GM13976 (cell line): Measurements from ENCODE around the gene SAMD8.

Source experiments
- DNase-seq: peaks from one replicate; pipeline ENCODE4 v3.0.0; 2012; ENCODE audit warnings: low spot score
- CTCF ChIP-seq: IDR thresholded peaks from 2 replicates; pipeline ENCODE4 v1.5.1; 2012; ENCODE audit warnings: borderline replicate concordance, mild to moderate bottlenecking; ENCODE audit not compliant: insufficient read depth; ENCODE audit errors: extremely low read depth, missing control alignments, control extremely low read depth
- in situ Hi-C: fragments of 300-500 bp; cut with MboI; formaldehyde crosslinking; loops from one replicate; pipeline ENCODE4 v1.12.0; 2022; ENCODE audit warnings: low sequenced_read_pairs, mixed read lengths, inconsistent platforms; ENCODE audit not compliant: unreplicated experiment

Gene SAMD8

GRCh38 chr10:75146780-75147179, 35.3 kb downstream of the SAMD8 start:
- in situ Hi-C loops = no loop called here
- no peak for TF ChIP-seq CTCF
- no peak for DNase-seq

DNA sequence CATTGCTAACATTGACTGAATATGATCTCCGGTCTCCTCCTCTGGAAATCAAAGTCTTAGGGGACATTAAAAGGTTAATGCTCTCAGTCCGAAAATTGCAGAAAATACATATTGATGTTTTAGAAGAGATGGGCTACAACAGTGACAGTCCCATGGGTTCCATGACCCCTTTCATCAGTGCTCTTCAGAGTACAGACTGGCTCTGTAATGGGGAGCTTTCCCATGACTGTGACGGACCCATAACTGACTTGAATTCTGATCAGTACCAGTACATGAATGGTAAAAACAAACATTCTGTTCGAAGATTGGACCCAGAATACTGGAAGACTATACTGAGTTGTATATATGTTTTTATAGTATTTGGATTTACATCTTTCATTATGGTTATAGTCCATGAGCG, 39.2 kb downstream of the SAMD8 start:
- in situ Hi-C loops = no loop called here
- DNase-seq = no peak
- no peak for TF ChIP-seq CTCF

GRCh38 chr10:75159519-75159918, 48.1 kb downstream of the SAMD8 start:
- TF ChIP-seq CTCF = no peak
- in situ Hi-C loops = no loop called here
- no peak for DNase-seq

DNA sequence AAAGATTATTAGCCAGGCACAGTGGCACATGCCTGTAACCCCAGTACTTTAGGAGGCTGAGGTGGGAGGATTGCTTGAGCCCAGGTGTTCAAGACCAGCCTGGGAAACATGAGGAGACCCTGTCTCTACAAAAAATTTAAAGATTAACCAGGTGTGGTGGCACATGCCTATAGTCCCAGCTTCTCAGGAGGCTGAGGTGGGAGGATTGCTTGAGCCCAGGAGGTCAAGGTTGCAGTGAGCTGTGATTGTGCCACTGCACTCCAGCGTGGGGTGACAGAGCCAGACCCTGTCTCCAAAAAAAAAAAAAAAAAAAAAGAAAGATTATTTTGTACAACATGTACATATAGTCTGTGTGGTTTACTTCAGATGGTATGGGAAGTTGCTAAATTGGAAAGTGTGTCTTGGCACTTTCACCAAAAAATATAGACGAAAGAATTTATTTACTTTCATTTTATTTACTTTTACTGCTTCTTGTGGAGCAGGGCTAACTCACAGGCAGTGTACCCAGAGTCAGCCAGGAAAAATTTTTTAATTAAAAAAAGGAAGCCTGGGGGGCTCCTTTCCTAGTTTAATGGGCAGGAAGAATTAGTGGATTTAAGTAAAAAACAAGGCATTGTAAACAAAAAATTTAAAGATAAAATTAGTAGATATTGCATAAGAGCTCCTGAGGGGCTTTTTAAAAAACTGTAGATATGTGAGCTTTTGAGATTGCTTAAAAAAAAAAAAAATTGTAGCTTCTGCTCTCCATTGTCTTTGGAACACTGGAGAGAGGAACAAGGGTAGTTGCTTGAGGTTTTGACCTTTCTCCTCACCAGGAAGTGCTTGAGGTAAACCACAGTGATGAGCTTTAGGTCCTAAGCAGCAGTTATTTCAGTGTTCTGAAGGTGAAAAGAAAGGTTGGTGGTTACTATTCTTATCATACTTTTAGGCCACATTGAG, 54.5 kb downstream of the SAMD8 start:
- in situ Hi-C loops = no loop called here
- DNase-seq = peak; percentile 75
- TF ChIP-seq CTCF = no peak

GRCh38 chr10:75166623-75166972, 55.1 kb downstream of the SAMD8 start:
- TF ChIP-seq CTCF = no peak
- in situ Hi-C loops = no loop called here
- DNase-seq = no peak

- in situ Hi-C loops = no loop called here
- TF ChIP-seq CTCF = no peak
- no peak for DNase-seq
Measured at GRCh38 chr10:75168275-75168674, 56.8 kb downstream of the SAMD8 start.
